ENCODE data around the gene STRN4.
"Not testable (repeated sequence)": the region's sequence is repeated elsewhere in the genome, so short reads cannot be mapped to it uniquely, and the experiment has no call there.

The STRN4 gene

DNA sequence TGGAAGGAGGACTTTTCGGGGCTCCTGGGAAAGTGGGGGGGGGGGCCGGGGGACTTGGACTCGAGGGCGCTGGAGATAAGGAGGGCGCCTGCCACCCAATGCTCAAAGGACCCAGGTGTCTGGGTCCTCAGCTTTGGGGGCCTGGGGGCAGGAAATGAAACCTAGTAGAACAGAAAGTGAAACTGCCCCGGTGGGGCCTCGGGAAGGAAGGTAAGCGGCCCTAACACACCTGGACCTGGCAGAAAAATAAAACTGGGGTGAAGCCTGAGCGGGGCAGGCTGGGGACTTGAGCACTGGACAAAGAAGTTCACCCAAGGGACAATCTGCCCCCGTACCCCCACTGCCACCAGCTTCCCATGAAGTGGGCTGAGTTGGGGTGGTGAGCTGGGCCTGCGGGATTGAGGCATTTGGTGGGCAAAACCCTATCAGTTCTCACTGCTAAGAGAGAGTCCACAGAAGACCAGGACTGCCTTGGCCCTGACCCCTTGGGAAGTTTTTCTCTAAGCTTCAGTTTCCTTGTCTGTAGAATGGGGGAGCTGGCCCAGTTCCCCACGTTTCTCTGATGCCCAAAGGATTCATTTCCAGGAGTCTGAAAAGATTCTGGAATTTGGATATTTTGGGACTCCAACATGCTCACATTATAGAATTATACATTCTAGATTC is 31.7 kb downstream of the STRN4 start:
- peak overlapping the region; percentile 62 for H3K4me3 ChIP-seq (ENCODE audit: low read depth, low read length)

DNA sequence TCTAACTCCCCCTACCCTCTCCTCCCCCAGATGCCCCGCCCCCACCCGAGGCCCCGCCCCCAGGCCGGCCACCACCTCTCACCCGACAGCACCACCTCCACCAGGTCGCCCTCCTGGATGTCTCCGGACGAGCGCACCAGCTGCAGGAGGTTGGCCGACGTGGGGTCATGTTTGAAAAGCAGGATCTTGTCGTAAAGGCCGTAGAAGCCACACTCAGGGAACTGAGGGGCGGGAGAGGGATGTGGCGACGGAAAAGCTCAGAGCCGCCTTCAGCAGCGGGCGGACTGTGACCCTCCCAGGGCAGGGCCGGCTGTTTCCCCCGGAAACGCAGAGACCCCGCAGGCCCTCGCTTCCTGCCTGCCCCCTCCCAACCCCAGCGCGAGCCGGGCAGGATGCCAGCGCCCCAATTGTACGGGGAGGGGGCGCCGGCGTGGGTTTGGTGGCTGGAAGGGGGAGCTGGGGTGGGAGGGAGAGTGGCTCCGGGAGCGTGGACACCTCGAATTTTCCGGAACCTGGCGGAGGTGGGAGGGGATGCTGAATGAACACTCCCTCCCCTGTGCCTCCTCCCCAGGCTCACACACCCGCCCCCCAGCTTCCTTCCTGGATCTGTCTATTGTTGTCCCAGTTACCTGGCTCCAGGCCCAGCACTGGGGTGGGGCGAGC is 32.3 kb downstream of the STRN4 start:
- peak overlapping the region; percentile 62 for H3K4me3 ChIP-seq (ENCODE audit: low read depth, low read length)

DNA sequence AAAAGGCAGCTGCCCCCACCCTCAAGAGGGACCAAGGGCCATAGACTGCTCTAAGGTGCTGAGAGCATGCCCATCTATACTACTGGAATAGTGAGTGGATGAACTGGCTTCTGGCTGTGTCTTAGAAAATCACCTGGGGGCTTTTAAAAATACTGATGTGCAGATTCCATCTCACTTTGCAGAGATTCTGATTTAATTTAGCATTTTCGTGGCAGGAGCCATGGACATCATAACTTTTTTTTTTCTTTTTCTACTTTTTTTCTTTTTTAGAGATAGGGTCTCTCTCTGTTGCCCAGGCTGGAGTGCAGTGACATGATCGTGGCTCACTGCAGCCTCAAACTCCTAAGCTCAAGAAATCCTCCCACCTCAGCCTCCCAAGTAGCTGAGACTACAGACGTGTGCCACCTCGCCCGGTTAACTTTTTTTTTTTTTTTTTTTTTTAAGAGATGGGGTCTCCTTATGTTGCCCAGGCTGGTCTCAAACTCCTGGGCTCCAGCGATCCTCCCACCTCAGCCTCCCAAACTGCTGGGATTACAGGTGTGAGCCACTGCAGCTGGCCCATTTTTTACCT is 33.4 kb downstream of the STRN4 start:
- H3K4me3 ChIP-seq (ENCODE audit: low read depth, low read length): not testable (repeated sequence)

DNA sequence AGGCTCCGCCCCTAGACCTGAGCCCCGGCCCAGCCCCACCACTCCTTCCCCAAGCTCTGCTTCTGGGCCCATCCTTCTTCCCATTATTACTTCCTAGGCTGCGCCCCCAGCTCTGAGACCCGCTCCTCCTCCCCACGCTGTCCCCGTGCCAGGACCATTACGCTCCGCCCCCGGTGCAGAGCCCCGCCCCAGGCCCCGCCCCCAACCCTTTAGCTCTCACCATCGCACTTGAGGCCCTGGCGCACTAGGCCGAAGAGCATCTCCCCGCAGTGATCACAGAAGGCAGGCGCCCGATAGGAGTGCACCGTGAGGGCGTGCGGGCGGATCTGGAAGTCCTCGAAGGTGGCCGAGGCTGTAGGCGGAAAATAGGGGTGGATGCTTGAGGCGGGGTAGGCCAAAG is 35.6 kb downstream of the STRN4 start:
- no peak overlapping the region for H3K4me3 ChIP-seq (ENCODE audit: low read depth, low read length)

DNA sequence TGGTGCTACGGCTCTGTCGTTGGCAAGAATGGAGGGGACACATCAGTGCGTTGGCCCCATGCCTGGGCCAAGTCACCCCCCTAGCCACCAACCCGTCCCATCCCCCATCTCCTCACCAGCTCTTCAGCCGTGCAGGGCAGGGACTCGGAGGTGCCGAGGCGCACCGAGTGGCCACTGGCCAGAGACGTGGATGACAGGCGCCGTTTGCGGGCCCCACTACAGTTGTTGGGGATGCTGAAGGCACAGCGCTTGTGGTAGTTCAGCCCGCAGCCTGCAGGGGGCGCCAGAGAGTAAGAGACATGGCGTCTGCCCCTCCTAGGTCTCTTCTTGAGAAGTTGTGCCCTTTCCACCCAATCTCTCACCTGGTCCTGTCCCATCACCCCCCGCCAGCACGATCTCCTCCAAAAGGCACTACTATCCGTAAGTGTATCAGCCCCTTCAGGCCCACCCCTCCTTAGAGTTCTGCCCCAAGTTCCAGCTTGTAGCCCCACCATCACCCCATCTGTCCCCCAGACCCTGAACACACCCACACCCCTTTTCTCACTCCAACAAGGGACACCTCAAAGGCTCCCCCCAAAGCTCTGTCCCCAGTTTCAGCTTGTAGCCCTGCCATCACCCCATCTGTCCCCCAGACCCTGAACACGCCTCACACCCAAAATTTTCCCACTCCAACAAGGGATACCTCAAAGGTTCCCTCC is 41.7 kb downstream of the STRN4 start:
- H3K4me3 ChIP-seq (ENCODE audit: low read depth, low read length): no peak overlapping the region

DNA sequence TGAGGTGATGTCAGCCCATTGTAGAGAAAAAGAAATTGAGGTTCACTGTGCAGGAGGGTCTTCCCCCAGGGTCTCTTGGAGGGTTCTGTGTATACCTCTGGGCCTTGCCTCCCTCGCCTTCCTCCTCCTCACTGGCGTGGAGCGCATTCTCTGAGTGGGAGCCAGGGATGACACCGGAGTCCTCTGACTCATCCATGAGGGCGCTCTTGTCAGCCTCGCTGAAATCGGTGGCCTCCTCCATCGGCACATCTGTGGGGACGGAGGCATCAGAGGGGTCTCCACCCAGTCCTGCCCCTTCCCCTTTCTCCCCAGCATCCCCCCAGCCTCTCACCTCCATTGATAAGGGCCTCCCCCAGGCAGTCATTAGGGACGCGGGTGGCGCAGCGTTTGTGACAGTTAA is 45.5 kb downstream of the STRN4 start:
- H3K4me3 ChIP-seq (ENCODE audit: low read depth, low read length): no peak overlapping the region

DNA sequence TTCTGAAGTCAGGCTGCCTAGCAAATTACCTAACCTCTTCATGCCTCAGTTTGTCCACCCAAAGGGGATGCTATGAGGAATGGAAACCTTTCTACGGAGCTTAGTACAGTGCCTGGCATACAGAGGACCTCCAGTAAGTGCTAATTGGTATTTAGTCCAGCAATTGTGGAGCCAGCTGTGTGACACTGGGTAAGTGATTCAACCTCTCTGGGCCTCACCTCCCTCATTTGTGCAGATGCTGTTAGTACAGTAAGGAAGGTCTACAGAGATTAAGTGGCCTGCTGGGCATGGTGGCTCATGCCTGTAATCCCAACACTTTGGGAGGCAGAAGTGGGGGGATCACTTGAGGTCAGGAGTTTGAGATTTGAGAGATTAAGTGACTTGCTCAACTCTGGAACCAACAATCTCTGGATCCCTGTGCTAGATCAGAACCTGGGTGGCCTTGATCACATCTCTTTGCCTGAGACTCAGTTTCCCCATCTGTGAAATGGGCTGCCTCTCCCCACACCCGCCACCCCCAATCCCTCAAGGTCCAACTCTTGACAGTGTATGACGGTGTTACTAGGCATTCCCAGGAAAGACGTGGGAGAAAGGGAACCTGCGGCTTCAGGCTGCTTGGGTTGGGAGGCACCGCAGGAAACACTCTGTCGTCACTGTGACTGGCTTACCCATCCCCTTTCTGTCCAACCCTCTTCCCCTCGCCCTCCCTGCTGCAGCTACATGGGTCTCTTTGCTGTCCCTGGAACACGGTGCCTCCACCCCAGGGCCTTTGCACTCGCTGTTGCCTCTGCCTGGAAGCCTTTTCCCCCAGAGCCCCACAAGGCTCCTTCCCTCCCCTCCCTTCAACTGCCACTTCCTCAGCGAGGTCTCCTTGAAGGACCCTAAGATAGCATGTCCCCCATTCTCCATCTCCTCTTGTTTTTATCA is 47.6 kb downstream of the STRN4 start:
- H3K4me3 ChIP-seq (ENCODE audit: low read depth, low read length): no peak overlapping the region

DNA sequence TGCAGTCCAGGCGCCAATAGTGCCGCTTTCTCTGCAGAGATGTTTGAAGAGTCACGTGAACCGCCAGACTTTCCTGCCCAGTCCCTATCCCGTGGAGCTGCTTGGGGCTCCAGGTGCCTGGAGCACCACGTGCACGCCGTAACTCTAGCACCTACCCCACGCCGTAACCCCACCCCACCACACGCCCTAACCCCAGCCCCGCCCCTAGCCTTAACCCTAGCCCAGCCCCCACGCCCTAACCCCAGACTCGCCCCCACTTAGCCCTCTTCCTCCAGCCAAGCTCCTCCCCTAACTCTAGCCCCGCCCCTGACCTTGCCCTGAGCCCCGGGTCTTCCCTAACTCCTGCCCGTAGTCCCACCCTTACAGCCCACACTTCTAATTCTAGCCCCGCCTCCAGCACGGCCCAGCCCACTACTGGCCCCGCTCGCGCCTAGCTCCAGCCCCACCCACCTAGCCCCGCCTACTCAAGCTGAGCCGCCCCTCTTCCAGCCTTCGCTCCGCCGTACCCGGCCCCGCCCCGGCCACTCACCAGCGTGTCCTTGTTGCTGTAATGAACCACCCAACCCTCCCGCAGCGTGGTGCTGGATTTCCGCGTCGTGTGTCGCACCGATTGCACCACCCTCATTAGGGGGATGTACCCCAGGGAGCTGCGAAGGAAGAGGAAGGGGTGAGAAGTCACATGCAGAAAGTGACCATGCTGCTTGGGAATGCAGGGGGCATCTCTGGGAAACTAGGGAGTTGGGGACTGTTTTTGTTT is 48.9 kb downstream of the STRN4 start:
- peak overlapping the region; percentile 24 for H3K4me3 ChIP-seq (ENCODE audit: low read depth, low read length)

DNA sequence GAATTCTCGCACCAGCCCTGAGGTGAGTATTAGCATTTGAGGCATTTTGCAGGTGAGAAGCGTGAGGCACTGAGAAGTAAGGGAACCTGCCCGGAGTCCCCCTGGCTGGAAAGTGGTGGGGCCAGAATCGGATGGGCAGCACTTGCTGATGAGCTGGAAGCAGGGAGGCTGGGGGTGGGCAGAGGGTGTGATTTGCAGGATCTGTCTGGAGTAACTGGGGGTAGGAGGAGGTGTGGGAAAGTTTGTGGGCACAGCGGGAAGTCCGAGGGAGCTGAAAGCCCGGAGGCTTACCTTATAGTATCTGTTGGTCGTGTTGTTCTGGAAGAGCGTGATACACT is 49.4 kb downstream of the STRN4 start:
- no peak overlapping the region for H3K4me3 ChIP-seq (ENCODE audit: low read depth, low read length)

DNA sequence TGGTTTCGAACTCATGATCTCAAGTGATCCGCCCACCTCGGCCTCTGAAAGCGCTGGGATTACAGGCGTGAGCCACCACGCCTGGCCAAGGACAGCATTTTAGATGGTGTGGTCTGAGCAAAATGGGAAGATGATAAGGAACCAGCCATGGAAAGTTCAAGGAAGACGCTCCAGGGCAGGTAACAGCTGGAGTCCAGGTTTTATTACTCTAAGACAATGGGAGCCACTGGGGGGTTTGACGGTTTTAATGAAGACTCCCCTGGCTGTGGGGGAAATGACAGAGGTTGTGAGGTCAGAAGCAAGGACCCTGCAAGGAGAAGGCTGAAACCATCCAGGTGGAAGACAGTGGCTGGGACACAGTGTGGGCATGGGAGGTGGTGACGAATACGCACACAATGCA is 50.2 kb downstream of the STRN4 start:
- H3K4me3 ChIP-seq (ENCODE audit: low read depth, low read length): no peak overlapping the region

DNA sequence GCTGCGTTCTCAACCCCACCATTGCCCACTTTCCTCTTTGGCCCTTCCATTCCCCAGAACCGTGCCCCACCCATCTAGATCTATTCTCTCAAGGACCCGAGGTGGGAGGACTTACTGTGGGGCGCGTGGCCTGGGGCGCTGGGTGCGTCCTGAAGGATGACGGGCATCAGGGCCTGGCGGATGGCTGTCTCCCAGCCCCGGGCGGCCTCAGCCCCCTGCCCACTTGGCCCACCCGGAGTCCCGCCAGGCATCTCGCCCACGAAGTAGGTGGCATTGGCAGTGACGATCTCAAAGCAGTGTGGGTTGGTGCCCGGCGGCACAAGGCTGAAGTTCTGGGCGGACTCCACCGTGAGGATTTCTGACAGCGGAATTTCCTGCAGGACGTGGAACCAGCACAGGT is 52.5 kb downstream of the STRN4 start:
- no peak overlapping the region for H3K4me3 ChIP-seq (ENCODE audit: low read depth, low read length)

DNA sequence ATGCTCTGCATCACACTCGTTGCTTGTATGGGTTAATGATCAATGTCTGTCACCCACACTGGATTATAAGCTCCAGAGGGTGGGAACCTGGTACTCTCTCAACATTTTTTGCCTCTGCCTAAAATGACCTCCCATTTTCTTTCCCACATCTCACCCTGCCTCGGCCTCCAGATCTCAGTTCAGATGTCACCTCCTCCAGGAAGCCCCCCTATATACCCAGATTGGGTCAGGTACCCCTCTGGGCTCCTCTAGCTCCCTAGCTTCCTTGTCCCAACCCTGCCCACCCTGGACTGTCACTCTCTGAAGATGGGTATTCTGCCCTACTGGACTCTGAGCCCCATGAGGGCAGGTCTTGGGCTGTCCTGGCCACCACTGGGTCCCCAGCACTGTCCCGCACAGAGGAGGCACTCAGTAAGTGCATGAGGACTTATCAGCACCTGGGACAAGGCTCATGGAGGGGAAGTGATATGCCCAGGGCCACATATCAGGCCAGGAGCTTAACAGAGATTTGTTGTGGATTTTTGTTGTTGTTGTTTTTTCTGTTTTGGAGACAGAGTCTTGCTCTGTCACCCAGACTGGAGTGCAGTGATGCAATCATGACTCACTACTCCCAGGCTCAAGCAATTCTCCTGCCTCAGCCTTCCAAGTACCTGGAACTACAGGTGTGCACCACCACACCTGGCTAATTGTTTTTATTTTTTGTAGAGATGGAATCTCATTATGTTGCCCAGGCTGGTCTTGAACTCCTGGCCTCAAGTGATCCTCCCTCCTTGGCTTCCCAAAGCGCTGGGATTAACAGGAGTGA is 53.1 kb downstream of the STRN4 start:
- H3K4me3 ChIP-seq (ENCODE audit: low read depth, low read length): no peak overlapping the region

DNA sequence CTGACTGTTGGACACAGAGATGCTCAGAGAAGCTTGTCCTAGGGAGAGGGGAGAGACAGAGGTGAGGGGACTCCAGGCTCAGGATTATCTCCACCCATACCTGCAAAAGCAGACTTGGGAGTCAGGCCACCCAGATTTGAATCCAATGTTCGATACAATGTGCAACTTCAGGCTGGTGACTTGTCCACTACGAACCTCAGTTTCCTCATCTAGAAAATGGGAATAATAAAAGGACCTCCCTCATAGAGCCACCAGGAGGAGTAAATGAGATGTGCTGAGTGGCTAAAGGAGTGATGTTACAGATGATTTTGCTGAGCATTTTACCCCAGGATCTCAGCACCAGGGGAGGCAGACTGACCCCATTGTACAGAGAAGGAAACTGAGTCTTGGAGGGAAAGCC is 54.3 kb downstream of the STRN4 start:
- H3K4me3 ChIP-seq (ENCODE audit: low read depth, low read length): no peak overlapping the region

DNA sequence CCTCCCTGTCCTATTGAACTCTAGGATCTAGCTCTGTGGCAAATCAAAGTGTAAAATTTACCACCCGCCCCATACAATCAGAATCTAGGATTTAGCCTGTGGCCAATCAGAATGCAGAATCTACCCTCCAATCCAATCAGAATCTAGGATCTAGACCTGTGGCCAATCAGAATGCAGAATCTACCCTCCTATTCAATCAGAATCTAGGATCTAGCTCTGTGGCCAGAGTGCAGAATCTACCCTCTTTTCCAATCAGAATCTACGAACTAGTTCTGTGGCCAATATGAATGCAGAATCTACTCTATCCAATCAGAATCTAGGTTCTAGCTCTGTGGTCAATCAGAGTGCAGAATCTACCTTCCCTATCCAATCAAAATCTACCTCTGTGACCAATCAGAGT is 55.1 kb downstream of the STRN4 start:
- H3K4me3 ChIP-seq (ENCODE audit: low read depth, low read length): no peak overlapping the region

DNA sequence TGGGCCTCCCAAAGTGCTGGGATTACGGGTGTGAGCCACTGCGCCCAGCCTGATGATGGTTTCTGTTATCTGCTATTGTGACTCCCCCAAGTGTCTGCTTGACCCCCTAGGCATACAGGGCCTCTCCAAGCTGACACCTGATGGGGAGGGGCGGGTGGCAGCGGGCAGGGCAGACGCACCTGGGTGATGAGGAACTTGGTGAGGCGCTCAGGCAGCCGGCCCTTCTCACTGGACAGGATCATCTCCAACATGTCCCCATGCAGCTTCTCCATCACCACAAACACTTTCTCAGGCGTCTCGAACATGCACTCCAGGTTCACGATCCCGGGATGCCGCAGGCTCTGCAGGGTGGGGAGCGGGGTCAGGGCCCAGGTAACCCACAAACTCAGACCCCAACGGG is 56.9 kb downstream of the STRN4 start:
- H3K4me3 ChIP-seq (ENCODE audit: low read depth, low read length): no peak overlapping the region

DNA sequence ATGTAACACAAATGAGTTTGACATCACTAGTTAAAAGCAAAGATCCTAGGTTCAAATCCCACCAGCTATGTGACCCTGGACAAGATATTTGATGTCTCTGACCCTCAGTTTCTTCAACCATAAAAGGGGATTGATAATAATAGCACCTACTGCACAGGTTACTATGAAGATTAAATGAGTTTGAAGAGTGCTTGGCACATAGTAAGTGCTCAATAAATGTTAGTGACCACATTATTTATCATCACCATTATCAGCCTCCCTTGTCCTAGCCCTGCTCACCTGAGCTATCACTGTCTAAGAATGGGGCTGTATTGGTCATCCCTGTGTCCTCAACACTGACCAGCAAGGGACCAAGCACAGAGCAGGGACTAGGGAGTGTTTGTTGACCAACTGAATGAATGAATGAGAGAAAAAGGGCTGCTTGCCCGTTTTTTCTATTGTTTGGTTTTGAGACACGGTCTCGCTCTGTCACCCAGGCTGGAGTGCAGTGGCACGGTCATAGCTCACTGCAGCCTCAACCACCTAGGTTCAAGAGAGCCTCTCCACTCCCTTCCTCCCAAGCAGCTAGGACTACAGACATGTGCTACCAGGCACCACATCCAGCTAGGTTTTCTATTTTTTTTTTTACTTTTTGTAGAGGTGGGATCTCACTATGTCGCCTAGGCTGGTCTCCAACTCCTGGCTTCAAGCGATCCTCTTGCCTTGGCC is 58.7 kb downstream of the STRN4 start:
- H3K4me3 ChIP-seq (ENCODE audit: low read depth, low read length): no peak overlapping the region

DNA sequence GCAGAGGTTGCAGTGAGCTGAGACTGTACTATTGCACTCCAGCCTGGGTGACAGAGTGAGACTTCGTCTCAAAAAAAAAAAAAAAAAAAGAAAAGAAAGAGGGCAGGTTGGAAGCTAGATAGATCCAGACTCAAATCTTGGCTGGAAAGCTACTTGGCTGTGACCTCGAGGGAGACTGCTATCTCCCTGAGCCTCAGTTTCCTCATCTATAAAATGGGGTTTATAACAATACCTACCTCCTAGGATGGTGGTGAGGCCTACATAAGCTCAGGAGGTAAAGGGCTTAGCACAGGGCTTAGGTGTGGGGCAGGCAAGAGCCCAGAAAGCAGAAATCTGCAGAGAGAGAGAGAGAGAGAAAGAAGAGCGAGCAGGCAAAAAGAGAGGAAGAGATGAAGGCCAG is 61.1 kb downstream of the STRN4 start:
- H3K4me3 ChIP-seq (ENCODE audit: low read depth, low read length): no peak overlapping the region

DNA sequence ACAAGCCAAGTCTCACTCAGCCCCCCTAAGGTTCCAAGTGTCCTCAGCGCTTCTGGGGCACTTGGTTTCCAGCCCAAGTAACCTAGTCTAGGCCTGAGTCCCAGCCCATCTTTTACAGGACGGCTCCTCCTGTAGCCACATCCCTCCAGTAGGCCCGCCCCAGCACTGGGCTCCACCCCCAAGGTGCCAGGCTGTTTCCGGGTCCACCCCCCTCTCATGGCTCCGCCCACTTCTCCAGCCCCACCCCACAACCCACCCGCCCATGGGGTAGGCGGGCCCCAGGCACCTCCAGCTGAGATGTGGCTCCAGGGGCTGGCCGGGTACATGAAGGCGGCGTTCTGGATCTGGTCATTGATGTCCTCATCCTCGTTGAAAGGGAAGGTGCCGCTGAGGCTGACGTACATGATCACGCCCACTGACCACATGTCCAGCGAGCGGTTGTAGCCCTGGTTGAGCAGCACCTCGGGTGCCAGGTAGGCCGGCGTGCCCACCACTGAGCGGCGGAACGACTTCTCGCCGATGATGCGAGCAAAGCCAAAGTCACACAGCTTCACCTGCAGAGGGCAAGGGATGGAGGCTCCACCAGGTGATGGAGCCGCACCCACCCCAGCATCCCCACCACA is 68.0 kb downstream of the STRN4 start:
- H3K4me3 ChIP-seq (ENCODE audit: low read depth, low read length): no peak overlapping the region

All from iPS-11a (cell line).